Prostate gland (tissue), 2 donors: ENCODE measurements around the gene CLIC3. TPM values are rescaled to one million over a fixed set of nuclear protein-coding genes. Genes with fewer than 3 reads are reported as not detected.

ENCODE experiments used
- DNase-seq: peaks from one replicate; pipeline ENCODE4 v3.0.0-alpha.2; 2019; ENCODE audit warnings: low spot score
- H3K27ac ChIP-seq, 2 donors: fragments of 200-600 bp; sonication (generic); 2 replicates each; pipeline ENCODE4 v1.5.1; 2017 to 2019
- H3K27me3 ChIP-seq: fragments of 200-600 bp; sonication (generic); replicated peaks from 2 replicates; pipeline ENCODE4 v1.5.1; 2019; ENCODE audit not compliant: insufficient read depth
- H3K36me3 ChIP-seq, 2 donors: fragments of 200-600 bp; sonication (generic); 1 replicate in 1 of 2; 2 replicates in 1 of 2; pipeline versions ENCODE4 v1.5.1 to v1.8.1; 2017 to 2019
- H3K4me1 ChIP-seq: fragments of 200-600 bp; sonication (generic); replicated peaks from 2 replicates; pipeline ENCODE4 v1.5.1; 2019
- H3K4me3 ChIP-seq, 2 donors: fragments of 200-600 bp; sonication (generic); 2 replicates each; pipeline ENCODE4 v1.5.1; 2017 to 2019
- H3K9me3 ChIP-seq: fragments of 200-600 bp; sonication (generic); 2 replicates; pipeline ENCODE4 v1.5.1; 2017
- POLR2A ChIP-seq: fragments of 450-650 bp; IDR thresholded peaks from one replicate; pipeline ENCODE4 v1.6.1; 2016; ENCODE audit warnings: antibody characterized with exemption, mild to moderate bottlenecking
- POLR2AphosphoS5 ChIP-seq: sonication (generic); formaldehyde crosslinking; IDR thresholded peaks from one replicate; pipeline ENCODE4 v1.6.1; 2017; ENCODE audit warnings: antibody characterized with exemption
- WGBS: methylation state at CpG from one replicate; pipeline ENCODE4 v1.1.5; 2018; 5-methylcytosine and 5-hydroxymethylcytosine counted together
- intact Hi-C: fragments of 100-400 bp; cut with DNase I; formaldehyde crosslinking; loops from one replicate; pipeline ENCODE4 v1.14.2; 2022
- total RNA-seq, 2 donors: library from RNA; depleted of rRNA; stranded (reverse); fragments of >200 nt; gene quantifications; one replicate each; pipeline ENCODE4 v1.1.0, GENCODE V29; 2016
- TF ChIP-seq, protein P1 (sequence below), 4 experiments: fragments of 200-600 bp in 2 of 4; fragments of 450-650 bp in 2 of 4; sonication (generic) in 2 of 4; IDR thresholded peaks; 1 replicate in 3 of 4; 2 replicates in 1 of 4; pipeline ENCODE4 v1.5.1; 2016 to 2019; ENCODE audit warnings: antibody characterized with exemption in 4 of 4, mild to moderate bottlenecking in 2 of 4, moderate library complexity in 2 of 4

CLIC3 gene
- total RNA-seq, 2 donors from 2014 or later: 4.2 to 6.7 TPM

DNA sequence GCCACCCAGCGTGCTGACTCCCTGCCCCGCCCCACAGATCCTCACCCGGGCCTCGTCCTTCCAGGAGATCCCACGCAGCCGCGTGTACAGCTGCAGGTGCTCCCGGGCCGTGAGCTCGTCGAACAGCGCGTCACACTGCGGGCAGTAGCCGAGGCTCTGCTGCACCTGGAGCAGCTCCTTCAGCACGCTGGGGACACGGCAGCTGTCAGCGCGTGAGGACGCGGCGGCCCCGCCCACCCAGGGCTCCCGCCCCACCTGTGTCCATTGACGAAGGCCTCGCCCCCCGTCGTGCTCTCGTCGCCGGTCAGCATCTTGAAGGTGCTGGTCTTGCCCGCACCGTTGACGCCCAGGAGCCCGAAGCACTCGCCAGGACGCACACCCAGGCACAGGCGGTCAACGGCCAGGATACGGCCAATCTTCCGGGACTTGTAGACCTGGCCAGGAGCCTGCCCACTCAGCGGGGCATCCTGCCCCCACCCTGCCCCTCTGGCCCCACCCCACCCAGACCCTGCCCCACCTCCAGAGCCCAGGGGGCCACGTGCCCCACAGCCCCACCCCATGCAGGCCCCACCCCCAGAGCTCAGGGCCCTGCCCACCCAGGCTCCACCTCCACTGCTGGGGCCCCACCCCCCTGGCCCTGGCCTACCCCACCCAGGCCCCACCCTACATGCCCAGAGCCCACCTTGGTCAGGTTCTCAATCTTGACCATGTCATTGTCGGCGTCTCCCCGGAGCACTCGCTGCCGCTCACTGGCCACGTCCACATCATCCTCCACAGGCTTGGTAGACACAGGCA is 13.8 kb upstream of the CLIC3 start:
- H3K36me3 ChIP-seq: no peaks in the 10 kb centered on the region
- H3K4me3 ChIP-seq: no peak overlapping the region
- TF ChIP-seq POLR2A: no peak
- no peak for TF ChIP-seq POLR2AphosphoS5
- TF ChIP-seq, protein P1, sequence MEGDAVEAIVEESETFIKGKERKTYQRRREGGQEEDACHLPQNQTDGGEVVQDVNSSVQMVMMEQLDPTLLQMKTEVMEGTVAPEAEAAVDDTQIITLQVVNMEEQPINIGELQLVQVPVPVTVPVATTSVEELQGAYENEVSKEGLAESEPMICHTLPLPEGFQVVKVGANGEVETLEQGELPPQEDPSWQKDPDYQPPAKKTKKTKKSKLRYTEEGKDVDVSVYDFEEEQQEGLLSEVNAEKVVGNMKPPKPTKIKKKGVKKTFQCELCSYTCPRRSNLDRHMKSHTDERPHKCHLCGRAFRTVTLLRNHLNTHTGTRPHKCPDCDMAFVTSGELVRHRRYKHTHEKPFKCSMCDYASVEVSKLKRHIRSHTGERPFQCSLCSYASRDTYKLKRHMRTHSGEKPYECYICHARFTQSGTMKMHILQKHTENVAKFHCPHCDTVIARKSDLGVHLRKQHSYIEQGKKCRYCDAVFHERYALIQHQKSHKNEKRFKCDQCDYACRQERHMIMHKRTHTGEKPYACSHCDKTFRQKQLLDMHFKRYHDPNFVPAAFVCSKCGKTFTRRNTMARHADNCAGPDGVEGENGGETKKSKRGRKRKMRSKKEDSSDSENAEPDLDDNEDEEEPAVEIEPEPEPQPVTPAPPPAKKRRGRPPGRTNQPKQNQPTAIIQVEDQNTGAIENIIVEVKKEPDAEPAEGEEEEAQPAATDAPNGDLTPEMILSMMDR (IDR thresholded peaks at IDR 0.05): no peak
- WGBS: 95% methylated on average over 49 of the region's 49 CpGs
- intact Hi-C loops: no loop called here
- H3K27ac ChIP-seq: no peak overlapping the region
- no peaks in the 10 kb centered on the region for H3K27me3 ChIP-seq
- no peaks in the 10 kb centered on the region for H3K9me3 ChIP-seq
- no peak for DNase-seq
- H3K4me1 ChIP-seq: no peaks in the 10 kb centered on the region

DNA sequence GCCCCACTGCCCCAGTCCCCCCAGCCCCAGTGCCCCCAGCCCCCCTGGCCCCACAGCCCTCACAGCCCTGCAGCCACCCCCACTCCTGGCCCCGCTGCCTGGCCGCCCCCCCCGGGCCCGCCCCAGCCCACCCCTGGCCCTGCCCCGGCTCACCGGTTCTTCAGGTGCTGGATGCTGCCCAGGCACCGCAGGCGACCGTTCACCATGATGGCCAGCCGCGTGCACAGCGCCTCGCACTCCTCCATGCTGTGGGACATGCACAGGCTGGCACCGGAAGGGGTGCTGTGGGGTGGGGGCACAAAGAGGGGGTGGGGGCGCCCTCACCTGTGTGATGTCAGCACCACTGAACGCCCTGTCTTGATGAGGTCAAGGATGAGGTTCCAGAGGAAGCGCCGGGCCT is 12.8 kb upstream of the CLIC3 start:
- TF ChIP-seq POLR2A (no peak), POLR2AphosphoS5 (no peak)
- TF ChIP-seq, protein P1 (IDR thresholded peaks at IDR 0.05): no peak
- intact Hi-C loops: no loop called here
- Histone ChIP-seq H3K9me3 (no peaks in the 10 kb centered on the region), H3K27ac (no peak overlapping the region), H3K36me3 (no peaks in the 10 kb centered on the region), H3K27me3 (no peaks in the 10 kb centered on the region), H3K4me1 (no peaks in the 10 kb centered on the region), H3K4me3 (no peak overlapping the region)
- no peak for DNase-seq
- WGBS: 100% methylated on average over 2 of the region's 18 CpGs

GRCh38 chr9:137008312-137008711 is 11.9 kb upstream of the CLIC3 start:
- WGBS: 72% methylated on average over 14 of the region's 22 CpGs
- no peak for DNase-seq
- H3K9me3 ChIP-seq: no peaks in the 10 kb centered on the region
- no peaks in the 10 kb centered on the region for H3K4me1 ChIP-seq
- no peaks in the 10 kb centered on the region for H3K27me3 ChIP-seq
- H3K27ac ChIP-seq: no peak overlapping the region
- TF ChIP-seq, protein P1 (IDR thresholded peaks at IDR 0.05): no peak
- TF ChIP-seq POLR2A (no peak), POLR2AphosphoS5 (no peak)
- intact Hi-C loops: no loop called here
- no peak overlapping the region for H3K4me3 ChIP-seq
- no peaks in the 10 kb centered on the region for H3K36me3 ChIP-seq

DNA sequence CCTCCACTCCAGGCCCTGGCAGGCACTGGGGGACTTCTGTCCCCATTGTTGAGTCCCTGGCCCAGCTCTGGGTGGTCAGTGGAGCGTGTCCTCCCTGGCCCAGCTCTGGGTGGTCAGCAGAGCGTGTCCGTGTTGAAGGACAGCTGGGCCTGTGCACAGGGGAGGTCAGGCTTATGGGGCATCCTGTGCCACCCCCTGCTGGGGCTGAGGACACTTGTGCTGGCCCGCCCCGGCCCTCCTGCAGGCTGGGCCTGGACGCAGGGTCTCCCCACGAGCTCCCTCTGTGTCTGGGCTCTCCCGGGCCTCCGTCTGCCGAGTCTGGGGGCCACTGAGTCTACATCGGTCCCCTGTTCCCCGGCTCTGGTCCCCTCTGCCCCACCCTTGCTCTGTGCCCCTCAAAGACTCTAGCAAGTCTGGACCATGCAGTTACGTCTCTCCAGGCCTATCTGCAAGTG is 11.5 kb upstream of the CLIC3 start:
- H3K36me3 ChIP-seq: no peaks in the 10 kb centered on the region
- intact Hi-C loops: no loop called here
- no peak for DNase-seq
- no peaks in the 10 kb centered on the region for H3K4me1 ChIP-seq
- no peak for TF ChIP-seq POLR2A
- TF ChIP-seq POLR2AphosphoS5: no peak
- TF ChIP-seq, protein P1 (IDR thresholded peaks at IDR 0.05): no peak
- H3K27me3 ChIP-seq: no peaks in the 10 kb centered on the region
- no peak overlapping the region for H3K27ac ChIP-seq
- no peaks in the 10 kb centered on the region for H3K9me3 ChIP-seq
- H3K4me3 ChIP-seq: no peak overlapping the region
- WGBS: 92% methylated on average over 9 of the region's 13 CpGs
